Thyroid gland (tissue), 4 donors: Measurements from ENCODE around the gene NKTR. TPM values are rescaled to one million over a fixed set of nuclear protein-coding genes. Genes with fewer than 3 reads are reported as not detected.

Experiments used
- DNase-seq, 2 donors: peaks; one replicate each; pipeline ENCODE4 v3.0.0-alpha.2; 2019
- H3K27ac ChIP-seq, 3 donors: fragments of 200-600 bp; sonication (generic); 1 replicate in 2 of 3; 2 replicates in 1 of 3; pipeline ENCODE4 v1.5.1; 2016 to 2019; ENCODE audit warnings: mild to moderate bottlenecking in 1 of 3, moderate library complexity in 1 of 3
- H3K27me3 ChIP-seq: fragments of 200-600 bp; sonication (generic); one replicate; pipeline ENCODE4 v1.5.1; 2019
- H3K36me3 ChIP-seq, 2 donors: fragments of 200-600 bp; sonication (generic); one replicate each; pipeline ENCODE4 v1.5.1; 2016 to 2019
- H3K4me1 ChIP-seq, 2 donors: fragments of 200-600 bp; sonication (generic); one replicate each; pipeline ENCODE4 v1.5.1; 2017 to 2019
- H3K4me3 ChIP-seq, 3 donors: fragments of 200-600 bp; sonication (generic); replicated peaks in 1 of 3; 1 replicate in 2 of 3; 2 replicates in 1 of 3; pipeline ENCODE4 v1.5.1; 2016; ENCODE audit warnings: mild to moderate bottlenecking in 1 of 3
- H3K9me3 ChIP-seq: fragments of 200-600 bp; sonication (generic); one replicate; pipeline ENCODE4 v1.5.1; 2017
- CTCF ChIP-seq, 6 experiments: fragments of 200-600 bp in 3 of 6; fragments of 450-650 bp in 3 of 6; sonication (generic) in 3 of 6; IDR thresholded peaks; one replicate each; pipeline ENCODE4 v1.5.1; 2016 to 2019; ENCODE audit warnings: antibody characterized with exemption in 6 of 6, mild to moderate bottlenecking in 2 of 6, inconsistent platforms in 1 of 6, moderate library complexity in 1 of 6
- POLR2A ChIP-seq, 2 donors: fragments of 450-650 bp; IDR thresholded peaks; one replicate each; pipeline ENCODE4 v1.6.1; 2017; ENCODE audit warnings: antibody characterized with exemption in 2 of 2, mild to moderate bottlenecking in 2 of 2, moderate library complexity in 1 of 2
- WGBS, 2 donors: methylation state at CpG; one replicate each; pipeline ENCODE4 v1.1.5; 2017; 5-methylcytosine and 5-hydroxymethylcytosine counted together
- intact Hi-C: fragments of 100-400 bp; cut with DNase I; formaldehyde crosslinking; loops from one replicate; pipeline ENCODE4 v1.15.1; 2023
- total RNA-seq, 4 donors: library from RNA; depleted of rRNA; stranded (reverse); fragments of >200 nt; gene quantifications; one replicate each; pipeline ENCODE4 v1.2.3, GENCODE V29; 2016

Gene NKTR
- total RNA-seq, 4 donors from 2014 or later: 157 to 383 (median 197) TPM

GRCh38 chr3:42685891-42686820 lies 85.7 kb downstream of the NKTR start:
- WGBS, 2 donors: 35 to 45% methylated on average over 44 to 72 of the region's 80 CpGs
- DNase-seq: no peak
- Histone ChIP-seq H3K4me1 (peaks cover 0 to 5% of the 10 kb centered on the region in 2 donors), H3K27me3 (no peaks in the 10 kb centered on the region), H3K36me3 (no peaks in the 10 kb centered on the region), H3K4me3 (no peak overlapping the region), H3K27ac (no peak overlapping the region), H3K9me3 (no peaks in the 10 kb centered on the region)
- intact Hi-C loops: no loop called here
- no peak for TF ChIP-seq CTCF (IDR thresholded peaks at IDR 0.05)
- no peak for TF ChIP-seq POLR2A (IDR thresholded peaks at IDR 0.05)

GRCh38 chr3:42686832-42687650 lies 86.6 kb downstream of the NKTR start:
- WGBS, 2 donors: 92 to 94% methylated on average over 6 to 7 of the region's 7 CpGs
- H3K27ac ChIP-seq: no peak overlapping the region
- peaks cover 0 to 5% of the 10 kb centered on the region in 2 donors for H3K4me1 ChIP-seq
- H3K36me3 ChIP-seq: no peaks in the 10 kb centered on the region
- no peaks in the 10 kb centered on the region for H3K27me3 ChIP-seq
- no peaks in the 10 kb centered on the region for H3K9me3 ChIP-seq
- no peak overlapping the region for H3K4me3 ChIP-seq
- intact Hi-C loops: no loop called here
- DNase-seq: no peak
- TF ChIP-seq POLR2A (IDR thresholded peaks at IDR 0.05) (no peak), CTCF (IDR thresholded peaks at IDR 0.05) (no peak)

GRCh38 chr3:42688016-42688415 lies 87.5 kb downstream of the NKTR start:
- WGBS, 2 donors: 81 to 87% methylated on average over 11 to 12 of the region's 15 CpGs
- no peak for DNase-seq
- peaks cover 0 to 5% of the 10 kb centered on the region in 2 donors for H3K4me1 ChIP-seq
- intact Hi-C loops: no loop called here
- H3K4me3 ChIP-seq: no peak overlapping the region
- no peaks in the 10 kb centered on the region for H3K9me3 ChIP-seq
- H3K27ac ChIP-seq: no peak overlapping the region
- no peak for TF ChIP-seq POLR2A (IDR thresholded peaks at IDR 0.05)
- TF ChIP-seq CTCF (IDR thresholded peaks at IDR 0.05): no peak
- H3K27me3 ChIP-seq: no peaks in the 10 kb centered on the region
- H3K36me3 ChIP-seq: no peaks in the 10 kb centered on the region

- Histone ChIP-seq H3K36me3 (no peaks in the 10 kb centered on the region), H3K27ac (no peak overlapping the region), H3K27me3 (no peaks in the 10 kb centered on the region), H3K4me1 (peaks cover 0 to 5% of the 10 kb centered on the region in 2 donors), H3K9me3 (no peaks in the 10 kb centered on the region), H3K4me3 (no peak overlapping the region)
- no peak for DNase-seq
- 90 to 91% methylated on average over 19 to 21 of the region's 22 CpGs for WGBS, 2 donors
- intact Hi-C loops: no loop called here
- no peak for TF ChIP-seq POLR2A (IDR thresholded peaks at IDR 0.05)
- no peak for TF ChIP-seq CTCF (IDR thresholded peaks at IDR 0.05)
These were observed 88.3 kb downstream of the NKTR start for GRCh38 chr3:42688487-42689420.
